Lower lobe of right lung (tissue), 2 donors: ENCODE results near the gene EXOSC5. TPM values are rescaled to one million over a fixed set of nuclear protein-coding genes. Genes with fewer than 3 reads are reported as not detected.

Experiments used
- ATAC-seq, 2 donors: fragments of 200-7000 bp; cut with Tn5 transposase; one replicate each; pipeline ENCODE4 v1.9.1; 2020 to 2022; ENCODE audit warnings: mild to moderate bottlenecking in 2 of 2, moderate library complexity in 2 of 2
- DNase-seq: peaks from one replicate; pipeline ENCODE4 v3.0.0-alpha.2; 2020
- H3K27ac ChIP-seq: fragments of 200-600 bp; one replicate; pipeline ENCODE4 v1.8.0; 2022
- H3K27me3 ChIP-seq: fragments of 200-600 bp; one replicate; pipeline ENCODE4 v1.8.0; 2022; ENCODE audit warnings: low read depth
- H3K36me3 ChIP-seq: fragments of 200-600 bp; one replicate; pipeline ENCODE4 v1.8.0; 2022; ENCODE audit warnings: mild to moderate bottlenecking
- H3K4me1 ChIP-seq: fragments of 200-600 bp; one replicate; pipeline ENCODE4 v1.8.0; 2022
- H3K4me3 ChIP-seq: fragments of 200-600 bp; one replicate; pipeline ENCODE4 v1.8.0; 2022; ENCODE audit warnings: mild to moderate bottlenecking
- H3K9me3 ChIP-seq: fragments of 200-600 bp; one replicate; pipeline ENCODE4 v1.8.0; 2022
- intact Hi-C: fragments of 100-400 bp; cut with DNase I; formaldehyde crosslinking; loops from one replicate; pipeline ENCODE4 v1.11.0; 2022
- total RNA-seq: library from RNA; stranded (reverse); fragmentation: NEBNext Ultra II Directional; extraction: Animal tissue kit (Norgen Biotek cat#: 25700); gene quantifications from one replicate; pipeline ENCODE4 v1.2.1, GENCODE V29; 2021
- TF ChIP-seq, protein P1 (sequence below): fragments of 200-600 bp; IDR thresholded peaks from one replicate; pipeline ENCODE4 v1.8.0; 2022; ENCODE audit warnings: antibody characterized with exemption, mild to moderate bottlenecking
- donor health status: DM: no; HTN: yes; CAD: no; lungs with severe emphysema.

EXOSC5 gene
- total RNA-seq, 1 donor from 2014 or later = 13.2 TPM

DNA sequence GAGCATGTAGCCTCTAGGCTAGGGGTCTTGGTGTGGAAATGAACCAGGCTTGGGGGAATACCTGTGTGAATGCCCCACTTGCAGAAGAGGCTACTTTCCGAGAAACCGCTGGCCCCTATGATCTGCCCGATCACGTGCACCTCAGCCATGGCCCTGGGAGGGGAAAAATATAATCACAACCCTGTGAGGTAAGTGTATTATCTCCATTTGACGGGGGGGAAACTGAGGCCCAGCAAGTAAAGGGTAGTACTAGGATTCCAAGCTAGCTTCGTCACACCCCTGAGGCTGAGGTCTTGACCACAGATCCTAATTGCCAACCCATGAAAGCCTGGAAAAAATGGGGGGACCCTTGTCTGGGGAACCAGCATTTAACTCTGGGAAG is 33.8 kb downstream of the EXOSC5 start:
- peak overlapping the region; percentile 98 for H3K27ac ChIP-seq
- peak overlapping the region; percentile 68 for H3K4me3 ChIP-seq
- ATAC-seq (no peak), DNase-seq (no peak)
- intact Hi-C loops = no loop called here
- no peaks in the 10 kb centered on the region for H3K36me3 ChIP-seq
- no peaks in the 10 kb centered on the region for H3K27me3 ChIP-seq
- TF ChIP-seq, protein P1, sequence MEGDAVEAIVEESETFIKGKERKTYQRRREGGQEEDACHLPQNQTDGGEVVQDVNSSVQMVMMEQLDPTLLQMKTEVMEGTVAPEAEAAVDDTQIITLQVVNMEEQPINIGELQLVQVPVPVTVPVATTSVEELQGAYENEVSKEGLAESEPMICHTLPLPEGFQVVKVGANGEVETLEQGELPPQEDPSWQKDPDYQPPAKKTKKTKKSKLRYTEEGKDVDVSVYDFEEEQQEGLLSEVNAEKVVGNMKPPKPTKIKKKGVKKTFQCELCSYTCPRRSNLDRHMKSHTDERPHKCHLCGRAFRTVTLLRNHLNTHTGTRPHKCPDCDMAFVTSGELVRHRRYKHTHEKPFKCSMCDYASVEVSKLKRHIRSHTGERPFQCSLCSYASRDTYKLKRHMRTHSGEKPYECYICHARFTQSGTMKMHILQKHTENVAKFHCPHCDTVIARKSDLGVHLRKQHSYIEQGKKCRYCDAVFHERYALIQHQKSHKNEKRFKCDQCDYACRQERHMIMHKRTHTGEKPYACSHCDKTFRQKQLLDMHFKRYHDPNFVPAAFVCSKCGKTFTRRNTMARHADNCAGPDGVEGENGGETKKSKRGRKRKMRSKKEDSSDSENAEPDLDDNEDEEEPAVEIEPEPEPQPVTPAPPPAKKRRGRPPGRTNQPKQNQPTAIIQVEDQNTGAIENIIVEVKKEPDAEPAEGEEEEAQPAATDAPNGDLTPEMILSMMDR = no peak
- H3K9me3 ChIP-seq = no peaks in the 10 kb centered on the region
- H3K4me1 ChIP-seq = peaks cover 40% of the 10 kb centered on the region

DNA sequence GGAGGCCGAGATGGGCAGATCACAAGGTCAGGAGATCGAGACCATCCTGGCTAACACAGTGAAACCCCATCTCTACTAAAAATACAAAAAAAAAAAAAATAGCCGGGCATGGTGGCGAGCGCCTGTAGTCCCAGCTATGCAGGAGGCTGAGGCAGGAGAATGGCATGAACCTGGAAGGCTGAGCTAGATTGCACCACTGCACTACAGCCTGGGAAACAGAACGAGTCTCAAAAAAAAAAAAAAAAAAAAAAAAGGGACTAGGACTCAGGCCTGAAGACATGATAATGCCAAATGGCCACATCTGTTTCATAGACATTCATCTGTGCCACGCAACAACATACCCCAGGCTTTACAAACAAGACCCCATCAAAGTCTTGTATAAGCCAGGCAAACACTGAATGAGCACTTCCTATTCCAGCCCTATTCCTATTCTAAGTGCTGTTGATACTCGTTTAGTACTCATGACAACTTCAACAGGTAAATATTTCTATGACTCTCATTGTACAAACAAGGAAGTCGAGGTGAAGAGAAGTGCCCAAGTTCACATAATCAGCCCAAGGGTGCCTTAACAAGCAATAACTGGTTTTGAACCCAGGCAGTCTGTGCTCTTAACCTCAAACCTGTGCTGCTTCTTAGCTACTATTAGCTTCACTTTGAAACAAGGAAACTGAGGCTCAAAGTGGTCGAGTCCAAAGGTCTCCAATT is 34.9 kb downstream of the EXOSC5 start:
- TF ChIP-seq, protein P1 = no peak
- peak; percentile 41 to 74 for ATAC-seq
- Histone ChIP-seq H3K36me3 (no peaks in the 10 kb centered on the region), H3K4me3 (no peak overlapping the region), H3K4me1 (peaks cover 33% of the 10 kb centered on the region), H3K27me3 (no peaks in the 10 kb centered on the region), H3K9me3 (no peaks in the 10 kb centered on the region), H3K27ac (peak overlapping the region; percentile 98)
- no peak for DNase-seq
- intact Hi-C loops = no loop called here

DNA sequence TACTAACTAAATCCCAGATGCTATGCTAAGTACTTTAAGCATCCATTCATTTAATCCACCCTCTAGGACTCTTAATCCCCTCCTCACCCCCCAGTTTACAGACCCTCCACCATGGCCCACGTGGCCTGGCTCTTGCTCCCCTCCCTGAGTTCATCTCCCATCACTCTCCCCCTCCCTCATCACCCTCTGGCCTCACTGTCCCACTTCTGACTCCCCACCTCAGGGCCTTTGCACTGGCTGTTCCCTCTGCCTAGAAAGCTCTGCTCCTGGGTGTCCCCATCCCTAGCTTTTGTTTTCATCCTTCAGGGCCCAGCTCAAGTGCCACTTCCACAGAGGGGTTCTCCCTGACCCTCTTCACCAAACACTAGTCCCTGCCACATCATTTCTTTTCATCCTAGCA is 37.4 kb downstream of the EXOSC5 start:
- intact Hi-C loops = no loop called here
- Histone ChIP-seq H3K9me3 (no peaks in the 10 kb centered on the region), H3K27me3 (no peaks in the 10 kb centered on the region), H3K27ac (no peak overlapping the region), H3K36me3 (no peaks in the 10 kb centered on the region), H3K4me1 (peaks cover 42% of the 10 kb centered on the region), H3K4me3 (no peak overlapping the region)
- DNase-seq (no peak), ATAC-seq (no peak)
- TF ChIP-seq, protein P1 = no peak

DNA sequence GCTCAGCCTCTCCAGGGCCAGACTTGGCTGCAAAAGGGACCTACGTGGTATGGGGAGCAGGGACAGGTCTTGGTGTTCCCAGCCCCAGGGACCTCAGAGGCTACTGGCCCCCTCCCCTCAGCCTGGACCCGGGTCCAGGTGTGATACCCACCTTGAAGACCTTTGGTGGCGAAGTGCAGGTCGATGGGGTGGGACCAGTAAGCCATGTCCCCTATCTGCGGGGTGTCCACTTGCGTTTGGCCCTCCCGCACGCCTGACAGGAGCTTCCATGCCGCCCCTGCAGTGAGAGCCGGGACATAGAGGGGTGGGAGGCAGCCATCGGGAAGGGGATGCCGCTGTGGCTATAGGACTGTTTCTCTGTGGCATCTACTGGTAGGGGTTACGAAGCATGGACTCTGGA is 39.4 kb downstream of the EXOSC5 start:
- no peaks in the 10 kb centered on the region for H3K9me3 ChIP-seq
- no peaks in the 10 kb centered on the region for H3K36me3 ChIP-seq
- intact Hi-C loops = no loop called here
- H3K27me3 ChIP-seq = no peaks in the 10 kb centered on the region
- no peak overlapping the region for H3K4me3 ChIP-seq
- no peak for DNase-seq
- no peak for ATAC-seq
- TF ChIP-seq, protein P1 = no peak
- H3K4me1 ChIP-seq = peaks cover 40% of the 10 kb centered on the region
- no peak overlapping the region for H3K27ac ChIP-seq

DNA sequence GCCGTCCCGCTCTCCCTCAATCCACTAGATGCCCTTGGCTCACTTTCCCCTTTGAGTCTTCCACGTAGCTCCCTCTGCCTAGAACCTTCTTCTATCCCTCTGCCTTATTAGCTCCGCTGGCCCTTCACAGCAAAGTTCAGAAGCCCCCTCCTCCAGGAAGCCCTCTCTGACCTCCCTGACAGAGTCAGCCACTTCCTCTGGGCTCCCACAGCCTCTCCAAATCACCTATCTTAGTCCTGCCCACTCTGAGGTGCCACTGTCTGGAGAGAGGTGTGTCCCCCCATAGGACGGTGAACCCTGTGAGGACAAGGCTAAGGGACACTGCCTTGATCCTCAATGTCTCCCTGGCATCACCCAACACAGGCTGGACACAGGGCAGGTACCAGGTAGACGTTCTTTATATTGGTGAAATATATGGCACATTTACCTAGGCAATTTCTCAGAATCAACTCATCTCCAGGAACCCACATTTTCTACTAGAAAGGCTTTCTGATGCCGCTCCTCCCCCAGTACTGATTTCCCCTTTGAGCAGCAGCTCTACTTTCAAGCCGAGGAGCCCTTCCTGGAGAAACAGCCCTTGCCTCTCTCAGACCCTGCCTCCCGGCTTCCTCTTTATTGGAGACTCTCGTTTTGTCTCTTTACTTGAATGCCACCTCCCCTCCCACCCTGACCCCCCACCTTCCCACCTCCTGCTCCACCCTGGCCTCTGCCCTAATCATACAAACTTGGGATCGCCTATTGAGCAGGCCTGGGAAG is 40.0 kb downstream of the EXOSC5 start:
- TF ChIP-seq, protein P1 = no peak
- DNase-seq (no peak), ATAC-seq (no peak)
- no peaks in the 10 kb centered on the region for H3K27me3 ChIP-seq
- intact Hi-C loops = no loop called here
- H3K27ac ChIP-seq = no peak overlapping the region
- no peaks in the 10 kb centered on the region for H3K36me3 ChIP-seq
- H3K4me1 ChIP-seq = peaks cover 35% of the 10 kb centered on the region
- H3K4me3 ChIP-seq = no peak overlapping the region
- no peaks in the 10 kb centered on the region for H3K9me3 ChIP-seq
